GM12875 (cell line): ENCODE results near the gene EDNRA.

ENCODE experiments used
- H3K4me3 ChIP-seq: one replicate; pipeline ENCODE4 v1.5.1; 2011; ENCODE audit warnings: low read depth, low read length, control low read depth
- TF ChIP-seq, protein P1 (sequence below): IDR thresholded peaks from 2 replicates; pipeline ENCODE4 v1.5.1; 2011; ENCODE audit warnings: low read depth, mild to moderate bottlenecking, control low read depth, inconsistent platforms, low read length, moderate library complexity, borderline replicate concordance; ENCODE audit not compliant: insufficient read depth

Gene EDNRA

DNA sequence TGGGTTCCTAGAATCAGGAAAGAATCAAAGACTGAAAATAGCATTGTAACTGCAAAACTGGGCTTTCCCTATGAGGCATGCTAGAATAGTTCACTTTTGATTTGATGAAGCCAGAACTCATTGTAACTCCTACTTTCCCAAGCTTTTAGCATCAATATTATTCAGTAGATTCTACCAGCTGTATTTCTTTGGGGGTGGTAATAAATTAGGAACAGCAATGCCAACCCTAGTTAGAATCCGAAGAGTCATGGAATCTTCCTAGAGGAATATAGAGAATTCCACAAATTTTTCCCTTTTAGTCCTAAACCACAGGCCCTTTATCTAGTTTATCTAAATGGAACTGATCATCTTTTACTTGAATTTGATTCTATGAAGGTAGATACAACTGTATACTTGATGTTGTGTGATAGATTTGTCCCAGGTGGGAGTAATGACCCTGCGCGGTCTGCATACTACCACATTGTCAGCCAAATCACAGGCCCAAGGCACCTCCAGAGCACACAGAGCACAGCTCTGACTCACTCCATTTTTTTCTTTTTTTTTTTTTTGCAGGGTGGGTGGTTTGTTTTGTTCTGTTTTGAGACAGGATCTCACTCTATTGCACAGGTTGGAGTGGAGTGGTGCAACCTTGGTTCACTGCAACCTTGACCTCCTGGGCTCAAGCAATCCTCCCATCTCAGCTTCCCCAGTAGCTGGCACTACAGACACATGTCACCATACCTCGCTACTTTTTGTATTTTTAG is 66.6 kb downstream of the EDNRA start:
- TF ChIP-seq, protein P1, sequence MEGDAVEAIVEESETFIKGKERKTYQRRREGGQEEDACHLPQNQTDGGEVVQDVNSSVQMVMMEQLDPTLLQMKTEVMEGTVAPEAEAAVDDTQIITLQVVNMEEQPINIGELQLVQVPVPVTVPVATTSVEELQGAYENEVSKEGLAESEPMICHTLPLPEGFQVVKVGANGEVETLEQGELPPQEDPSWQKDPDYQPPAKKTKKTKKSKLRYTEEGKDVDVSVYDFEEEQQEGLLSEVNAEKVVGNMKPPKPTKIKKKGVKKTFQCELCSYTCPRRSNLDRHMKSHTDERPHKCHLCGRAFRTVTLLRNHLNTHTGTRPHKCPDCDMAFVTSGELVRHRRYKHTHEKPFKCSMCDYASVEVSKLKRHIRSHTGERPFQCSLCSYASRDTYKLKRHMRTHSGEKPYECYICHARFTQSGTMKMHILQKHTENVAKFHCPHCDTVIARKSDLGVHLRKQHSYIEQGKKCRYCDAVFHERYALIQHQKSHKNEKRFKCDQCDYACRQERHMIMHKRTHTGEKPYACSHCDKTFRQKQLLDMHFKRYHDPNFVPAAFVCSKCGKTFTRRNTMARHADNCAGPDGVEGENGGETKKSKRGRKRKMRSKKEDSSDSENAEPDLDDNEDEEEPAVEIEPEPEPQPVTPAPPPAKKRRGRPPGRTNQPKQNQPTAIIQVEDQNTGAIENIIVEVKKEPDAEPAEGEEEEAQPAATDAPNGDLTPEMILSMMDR: no peak
- no peak overlapping the region for H3K4me3 ChIP-seq

DNA sequence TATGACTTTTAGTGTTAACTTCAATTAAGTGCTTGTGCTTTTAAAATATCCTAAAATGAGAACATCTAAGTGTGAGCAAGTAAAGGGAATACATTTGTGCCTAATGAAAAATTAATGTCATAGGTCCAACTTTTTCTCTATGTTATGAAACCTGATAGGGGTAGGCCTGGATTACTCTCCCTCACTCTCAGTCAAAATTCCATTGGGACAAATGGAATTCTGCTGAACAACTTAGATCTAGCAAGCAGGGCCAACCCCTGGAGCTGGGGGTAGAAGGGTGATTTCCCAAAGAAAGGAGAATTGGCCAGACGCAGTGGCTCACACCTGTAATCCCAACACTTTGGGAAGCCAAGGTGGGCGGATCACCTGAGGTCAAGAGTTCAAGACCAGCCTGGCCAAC is 67.4 kb downstream of the EDNRA start:
- no peak overlapping the region for H3K4me3 ChIP-seq
- TF ChIP-seq, protein P1: no peak

DNA sequence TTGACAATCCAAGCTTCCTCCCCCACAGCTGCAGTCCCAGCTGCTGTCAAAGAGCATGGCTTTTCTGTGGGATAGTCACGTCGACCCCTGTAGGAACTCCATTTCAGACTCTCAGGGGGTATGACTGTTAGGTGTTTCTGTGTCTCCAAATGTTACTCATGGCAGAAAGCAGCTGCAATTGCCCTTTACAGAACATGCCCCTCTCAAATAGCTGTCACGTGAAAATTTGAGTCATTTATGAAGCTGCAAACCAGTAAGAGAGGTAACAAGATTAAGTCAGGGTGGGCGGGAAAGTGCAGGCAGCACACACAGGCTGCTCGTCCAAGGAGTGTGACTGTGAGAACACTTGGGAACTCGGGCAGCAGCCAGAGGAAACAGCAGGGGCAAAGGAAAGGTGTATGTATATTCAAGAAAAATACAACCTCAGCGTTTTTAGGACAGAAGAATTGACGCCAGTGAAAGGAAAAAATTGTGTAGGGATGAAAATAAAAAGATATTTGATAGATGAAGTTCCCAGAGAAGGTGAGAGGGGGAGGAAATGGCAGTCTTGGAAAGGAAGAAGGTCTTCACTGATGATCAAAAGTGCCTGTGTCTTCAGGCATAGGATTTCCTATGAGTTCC is 69.8 kb downstream of the EDNRA start:
- TF ChIP-seq, protein P1: no peak

DNA sequence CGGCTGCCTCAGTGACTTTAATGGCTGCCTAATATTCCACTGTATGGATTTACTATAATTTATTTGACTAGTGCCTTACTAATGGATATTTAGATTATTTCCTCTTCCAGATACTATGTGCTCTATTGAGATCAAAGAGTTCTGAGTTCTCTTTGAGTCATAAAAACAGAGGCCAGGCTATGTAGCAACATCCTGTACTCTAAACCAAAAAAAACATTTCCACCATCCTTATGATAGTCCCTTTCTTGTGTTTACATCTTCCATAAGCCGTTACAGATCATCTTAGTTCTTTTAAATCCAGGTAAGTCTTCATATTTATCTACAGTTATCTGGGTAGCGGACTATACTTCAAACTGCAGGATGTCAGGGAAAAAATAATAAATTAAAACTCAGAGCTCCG is 79.7 kb downstream of the EDNRA start:
- TF ChIP-seq, protein P1: no peak
- no peak overlapping the region for H3K4me3 ChIP-seq

More for the DNA sequence above, 69.8 kb downstream of the EDNRA start:
- peak overlapping the region; percentile 19 for H3K4me3 ChIP-seq

DNA sequence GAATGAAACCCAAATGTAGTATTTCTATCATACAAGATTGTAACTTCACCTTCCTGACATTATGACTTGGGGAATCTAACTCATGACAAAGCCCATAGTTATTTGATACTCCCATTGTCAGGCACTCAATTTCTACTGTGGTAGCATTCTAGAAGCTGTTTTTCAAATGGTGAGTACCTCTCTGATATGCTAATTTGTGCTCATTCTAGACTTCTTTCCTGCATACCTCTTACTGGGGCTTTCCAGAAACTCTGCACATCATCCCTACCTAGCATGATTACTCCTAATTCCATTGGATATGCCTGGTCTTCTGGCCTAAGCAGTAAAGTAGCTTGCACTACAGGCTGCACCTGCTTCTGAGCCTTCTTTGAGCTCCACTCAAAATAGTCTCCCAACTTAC is 85.9 kb downstream of the EDNRA start:
- H3K4me3 ChIP-seq: no peak overlapping the region
- TF ChIP-seq, protein P1: no peak

DNA sequence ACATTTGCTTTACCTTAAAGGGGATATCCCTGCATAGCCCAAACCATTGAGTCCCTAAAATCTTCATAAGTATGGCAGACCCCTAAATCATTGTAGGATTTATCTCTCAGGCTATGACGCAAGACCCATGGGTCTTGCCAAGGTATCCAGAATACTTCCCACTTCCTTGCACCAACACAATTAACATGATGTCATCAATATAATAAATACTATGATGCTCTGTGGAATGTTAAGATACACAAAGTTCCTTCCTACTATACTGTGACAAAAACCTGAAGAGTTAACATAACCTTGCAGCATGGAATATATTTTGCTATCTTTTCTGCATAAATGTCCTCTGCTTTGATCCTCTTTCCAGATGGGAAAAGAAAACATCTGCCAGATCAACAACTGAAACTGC is 86.4 kb downstream of the EDNRA start:
- H3K4me3 ChIP-seq: no peak overlapping the region
- TF ChIP-seq, protein P1: no peak

DNA sequence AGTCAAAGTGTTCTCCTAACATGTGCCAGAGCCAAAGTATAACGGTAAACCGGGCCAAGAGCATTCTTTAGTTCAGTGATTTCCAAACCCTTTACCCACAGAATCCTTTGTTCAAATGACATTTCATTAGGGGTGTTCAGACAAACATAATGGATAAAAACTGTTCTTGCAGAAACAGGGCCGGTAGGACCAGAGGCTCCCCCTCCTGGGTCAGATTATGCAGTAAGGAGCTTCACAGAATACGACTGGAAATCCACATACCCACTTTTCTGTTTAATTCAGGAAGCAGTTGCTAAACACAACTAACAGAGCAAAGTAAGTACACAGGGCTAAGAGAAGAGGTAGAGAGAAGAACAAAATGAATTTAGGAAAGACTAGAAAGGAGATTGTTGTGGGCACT is 89.7 kb downstream of the EDNRA start:
- no peak overlapping the region for H3K4me3 ChIP-seq
- TF ChIP-seq, protein P1: no peak
